ENCODE results near the gene MAD1L1. TPM values are rescaled to one million over a fixed set of nuclear protein-coding genes. Genes with fewer than 3 reads are reported as not detected.

MAD1L1 gene
- total RNA-seq, 1 donor from 2014 or later, result 16.2 TPM

DNA sequence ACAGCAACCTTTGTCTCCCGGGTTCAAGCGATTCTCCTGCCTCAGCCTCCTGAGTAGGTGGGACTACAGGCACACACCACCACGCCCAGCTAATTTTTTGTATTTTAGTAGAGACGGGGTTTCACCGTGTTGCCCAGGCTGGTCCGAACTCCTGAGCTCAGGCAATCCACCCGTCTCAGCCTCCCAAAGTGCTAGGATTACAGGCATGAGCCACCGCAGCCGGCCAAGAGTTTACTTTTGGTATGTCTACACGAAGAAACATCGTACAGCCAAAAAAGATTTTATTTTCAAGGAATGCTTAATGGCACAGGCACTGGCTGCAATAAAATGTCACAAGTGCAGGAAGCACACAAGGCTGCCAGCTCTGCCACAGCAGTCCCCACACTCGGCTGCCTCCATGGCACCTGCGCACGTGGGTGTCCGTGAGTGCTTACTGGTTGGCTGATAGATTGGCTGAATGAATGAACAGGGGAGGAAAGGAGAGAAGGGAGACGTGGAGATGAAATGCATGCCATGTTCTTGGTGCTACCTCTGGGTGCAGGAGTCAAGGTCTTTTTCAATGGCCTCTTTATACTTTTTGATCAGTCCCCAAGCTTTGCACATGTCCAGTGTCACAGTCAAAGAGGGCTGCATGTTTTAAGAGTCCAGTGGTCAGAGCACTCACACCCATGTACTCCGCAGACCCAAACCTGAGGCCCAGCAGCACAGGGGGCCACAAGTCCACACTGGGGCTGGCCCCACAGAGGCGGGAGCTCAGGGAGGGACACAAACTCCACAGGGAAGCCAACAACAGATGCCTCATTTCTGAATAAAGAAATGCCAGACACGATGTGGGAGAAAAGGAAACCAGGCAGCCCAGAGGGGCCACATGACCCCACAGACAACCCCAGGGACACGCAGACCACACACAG is 198.2 kb downstream of the MAD1L1 start:
- H3K4me1 ChIP-seq, result peaks cover 43% of the 10 kb centered on the region
- TF ChIP-seq, protein P1, sequence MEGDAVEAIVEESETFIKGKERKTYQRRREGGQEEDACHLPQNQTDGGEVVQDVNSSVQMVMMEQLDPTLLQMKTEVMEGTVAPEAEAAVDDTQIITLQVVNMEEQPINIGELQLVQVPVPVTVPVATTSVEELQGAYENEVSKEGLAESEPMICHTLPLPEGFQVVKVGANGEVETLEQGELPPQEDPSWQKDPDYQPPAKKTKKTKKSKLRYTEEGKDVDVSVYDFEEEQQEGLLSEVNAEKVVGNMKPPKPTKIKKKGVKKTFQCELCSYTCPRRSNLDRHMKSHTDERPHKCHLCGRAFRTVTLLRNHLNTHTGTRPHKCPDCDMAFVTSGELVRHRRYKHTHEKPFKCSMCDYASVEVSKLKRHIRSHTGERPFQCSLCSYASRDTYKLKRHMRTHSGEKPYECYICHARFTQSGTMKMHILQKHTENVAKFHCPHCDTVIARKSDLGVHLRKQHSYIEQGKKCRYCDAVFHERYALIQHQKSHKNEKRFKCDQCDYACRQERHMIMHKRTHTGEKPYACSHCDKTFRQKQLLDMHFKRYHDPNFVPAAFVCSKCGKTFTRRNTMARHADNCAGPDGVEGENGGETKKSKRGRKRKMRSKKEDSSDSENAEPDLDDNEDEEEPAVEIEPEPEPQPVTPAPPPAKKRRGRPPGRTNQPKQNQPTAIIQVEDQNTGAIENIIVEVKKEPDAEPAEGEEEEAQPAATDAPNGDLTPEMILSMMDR (IDR thresholded peaks at IDR 0.05; ENCODE audit: borderline replicate concordance), result no peak
- intact Hi-C loops (cut with micrococcal nuclease), result no loop called here
- no peak overlapping the region for H3K27ac ChIP-seq (replicated peaks)
- H3K27me3 ChIP-seq (ENCODE audit: low read depth), result no peaks in the 10 kb centered on the region
- no peak overlapping the region for H3K4me3 ChIP-seq
- H3K9me3 ChIP-seq (replicated peaks), result peaks cover under 1% of the 10 kb centered on the region
- no peaks in the 10 kb centered on the region for H3K36me3 ChIP-seq
- peak; percentile 1 for DNase-seq

DNA sequence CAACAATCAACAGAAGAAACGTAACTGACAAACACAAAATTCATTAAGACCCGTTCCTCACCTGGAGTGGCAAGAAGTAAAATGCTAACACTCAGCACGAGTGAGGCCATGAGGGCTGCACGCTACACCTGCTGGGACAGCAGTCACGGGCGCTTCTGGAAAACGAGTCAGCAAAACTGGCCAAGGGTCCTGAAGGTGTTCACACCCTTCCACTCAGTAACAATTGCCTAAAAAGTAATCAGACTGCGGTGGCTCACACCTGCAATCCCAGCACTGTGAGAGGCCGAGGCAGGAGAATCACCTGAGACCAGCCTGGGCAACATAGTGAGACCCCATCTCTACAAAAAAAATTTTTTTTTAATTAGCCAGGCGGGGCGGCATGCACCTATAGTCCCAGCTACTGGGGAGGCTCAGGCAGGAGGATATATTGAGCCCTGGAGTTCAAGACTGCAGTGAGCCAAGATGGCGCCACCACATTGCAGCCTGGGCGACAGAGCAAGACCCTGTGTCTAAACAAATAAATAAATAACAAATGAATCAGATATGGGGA is 199.1 kb downstream of the MAD1L1 start:
- Histone ChIP-seq H3K36me3 (peaks cover under 1% of the 10 kb centered on the region), H3K27me3 (ENCODE audit: low read depth) (no peaks in the 10 kb centered on the region), H3K4me1 (peaks cover 35% of the 10 kb centered on the region), H3K9me3 (replicated peaks) (peaks cover 10% of the 10 kb centered on the region), H3K4me3 (no peak overlapping the region), H3K27ac (replicated peaks) (no peak overlapping the region)
- TF ChIP-seq, protein P1 (IDR thresholded peaks at IDR 0.05; ENCODE audit: borderline replicate concordance), result no peak
- intact Hi-C loops (cut with micrococcal nuclease), result no loop called here
- DNase-seq, result peak; percentile 3

GRCh38 chr7:2032876-2033407 is 199.8 kb downstream of the MAD1L1 start:
- peaks cover 27% of the 10 kb centered on the region for H3K4me1 ChIP-seq
- intact Hi-C loops (cut with micrococcal nuclease), result no loop called here
- H3K9me3 ChIP-seq (replicated peaks), result peaks cover 17% of the 10 kb centered on the region
- TF ChIP-seq, protein P1 (IDR thresholded peaks at IDR 0.05; ENCODE audit: borderline replicate concordance), result no peak
- no peak overlapping the region for H3K27ac ChIP-seq (replicated peaks)
- H3K4me3 ChIP-seq, result no peak overlapping the region
- peaks cover 4% of the 10 kb centered on the region for H3K36me3 ChIP-seq
- peak; percentile 13 for DNase-seq
- no peaks in the 10 kb centered on the region for H3K27me3 ChIP-seq (ENCODE audit: low read depth)

DNA sequence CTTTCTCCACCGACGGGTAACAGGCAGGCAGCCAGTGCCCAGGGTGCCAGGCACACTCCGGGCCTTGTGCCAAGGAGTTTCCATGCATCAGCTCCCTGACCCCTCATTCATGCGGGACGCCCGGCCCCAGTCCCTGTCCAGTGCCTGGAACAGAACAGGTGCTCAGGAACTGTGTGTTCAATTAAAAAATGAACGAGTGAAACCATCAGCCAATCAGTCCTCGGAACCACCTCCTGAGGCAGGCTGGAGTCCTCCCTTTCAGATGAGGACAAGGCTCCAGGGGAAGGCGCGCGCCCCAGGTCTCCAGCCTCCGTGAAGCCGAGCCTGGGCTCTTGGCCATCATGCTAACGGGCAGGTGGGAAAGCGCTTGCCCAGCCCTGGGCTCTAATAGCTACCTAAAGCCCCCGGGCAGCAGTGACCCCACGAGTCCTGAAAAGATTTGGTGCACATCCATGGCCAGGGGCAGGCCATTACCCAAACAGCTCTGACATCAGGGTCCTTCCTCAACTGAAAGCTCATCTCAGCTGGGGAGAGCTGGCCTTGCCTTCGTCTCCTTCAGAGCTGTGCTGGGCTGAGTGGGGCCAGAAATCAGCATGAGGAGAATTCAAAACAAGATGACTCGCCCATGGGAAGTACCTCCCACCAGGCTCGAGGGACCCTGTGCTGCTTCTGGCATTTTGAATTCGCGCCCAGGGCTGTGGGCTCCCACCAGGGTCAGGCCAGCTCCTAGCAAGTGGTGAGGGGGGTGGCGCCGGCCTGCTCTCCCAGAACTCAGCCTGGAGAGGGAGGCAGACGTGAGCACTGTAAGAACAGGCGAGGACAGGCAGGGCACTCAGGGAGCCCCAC is 200.5 kb downstream of the MAD1L1 start:
- H3K27me3 ChIP-seq (ENCODE audit: low read depth), result no peaks in the 10 kb centered on the region
- no peak overlapping the region for H3K4me3 ChIP-seq
- H3K27ac ChIP-seq (replicated peaks), result no peak overlapping the region
- H3K4me1 ChIP-seq, result peaks cover 20% of the 10 kb centered on the region
- peaks cover 22% of the 10 kb centered on the region for H3K9me3 ChIP-seq (replicated peaks)
- peaks cover 4% of the 10 kb centered on the region for H3K36me3 ChIP-seq
- intact Hi-C loops (cut with micrococcal nuclease), result no loop called here
- peak; percentile 56 for DNase-seq
- TF ChIP-seq, protein P1 (IDR thresholded peaks at IDR 0.05; ENCODE audit: borderline replicate concordance), result no peak

- Histone ChIP-seq H3K27me3 (ENCODE audit: low read depth) (no peaks in the 10 kb centered on the region), H3K9me3 (replicated peaks) (peaks cover 24% of the 10 kb centered on the region), H3K36me3 (peaks cover 4% of the 10 kb centered on the region), H3K4me3 (no peak overlapping the region), H3K4me1 (peaks cover 14% of the 10 kb centered on the region), H3K27ac (replicated peaks) (no peak overlapping the region)
- peak; percentile 8 for DNase-seq
- TF ChIP-seq, protein P1 (IDR thresholded peaks at IDR 0.05; ENCODE audit: borderline replicate concordance), result no peak
- intact Hi-C loops (cut with micrococcal nuclease), result no loop called here
Observed at GRCh38 chr7:2031451-2031845, 201.3 kb downstream of the MAD1L1 start.

Data from left ventricle myocardium inferior (tissue), 1 donor.